GM12874 (cell line): Measurements from ENCODE around the gene RGS7.

ENCODE experiments used
- CTCF ChIP-seq: IDR thresholded peaks from 2 replicates; pipeline ENCODE4 v1.5.1; 2011; ENCODE audit warnings: low read depth, mild to moderate bottlenecking, control low read depth, low read length, moderate library complexity; ENCODE audit not compliant: insufficient read depth

Gene RGS7

GRCh38 chr1:241356187-241356518 is 852 bp downstream of the RGS7 start:
- TF ChIP-seq CTCF, result no peak

- TF ChIP-seq CTCF, result no peak
These were observed 1.5 kb downstream of the RGS7 start for GRCh38 chr1:241355311-241356010.

GRCh38 chr1:241352401-241352800 is 4.6 kb downstream of the RGS7 start:
- TF ChIP-seq CTCF, result no peak

GRCh38 chr1:241351841-241352240 is 5.2 kb downstream of the RGS7 start:
- TF ChIP-seq CTCF, result no peak

GRCh38 chr1:241343956-241344355 is 13.0 kb downstream of the RGS7 start:
- no peak for TF ChIP-seq CTCF

GRCh38 chr1:241336335-241336734 is 20.7 kb downstream of the RGS7 start:
- no peak for TF ChIP-seq CTCF

GRCh38 chr1:241332987-241333386 is 24.0 kb downstream of the RGS7 start:
- no peak for TF ChIP-seq CTCF
